AG04450 (cell line): Measurements from ENCODE around the gene SYT6. TPM values are rescaled to one million over a fixed set of nuclear protein-coding genes. Genes with fewer than 3 reads are reported as not detected.

Source experiments
- CTCF ChIA-PET: fragments of 300-600, 350-600 bp; formaldehyde crosslinking; extraction: SDS; loops from one replicate; lab custom pipeline; 2022; ENCODE audit warnings: antibody characterized with exemption, inconsistent platforms; lab: Charles Lee
- POLR2A ChIA-PET: fragments of 350-600 bp; formaldehyde crosslinking; extraction: SDS; loops from one replicate; lab custom pipeline; 2021; ENCODE audit warnings: antibody characterized with exemption, inconsistent platforms; lab: Yijun Ruan, JAX
- DNase-seq: peaks from one replicate; pipeline ENCODE4 v3.0.0-alpha.2; 2011; ENCODE audit warnings: low read depth, low spot score
- H3K27ac ChIP-seq: one replicate; pipeline ENCODE4 v1.5.1; 2012; ENCODE audit warnings: low read depth, low read length, control low read depth
- H3K27me3 ChIP-seq: one replicate; pipeline ENCODE4 v1.6.0; 2012; ENCODE audit warnings: low read length; ENCODE audit not compliant: control insufficient read depth, insufficient read depth
- H3K4me3 ChIP-seq: 2 replicates; pipeline ENCODE4 v1.5.1; 2011; ENCODE audit warnings: mild to moderate bottlenecking, low read depth, low read length, control low read depth
- H3K9me3 ChIP-seq: 2 replicates; pipeline ENCODE4 v1.5.1; 2012; ENCODE audit warnings: low read length; ENCODE audit not compliant: control insufficient read depth, insufficient read depth
- polyA plus RNA-seq: library from polyadenylated mRNA; depleted of rRNA; stranded (reverse); fragments of >200 nt; gene quantifications from 2 replicates; pipeline ENCODE4 v1.2.3, GENCODE V29; 2011
- TF ChIP-seq, protein P1 (sequence below): IDR thresholded peaks from 2 replicates; pipeline ENCODE4 v1.5.1; 2011; ENCODE audit warnings: low read depth, low read length, control low read depth, inconsistent platforms

The SYT6 gene
- polyA plus RNA-seq, 1 experiment: not detected

DNA sequence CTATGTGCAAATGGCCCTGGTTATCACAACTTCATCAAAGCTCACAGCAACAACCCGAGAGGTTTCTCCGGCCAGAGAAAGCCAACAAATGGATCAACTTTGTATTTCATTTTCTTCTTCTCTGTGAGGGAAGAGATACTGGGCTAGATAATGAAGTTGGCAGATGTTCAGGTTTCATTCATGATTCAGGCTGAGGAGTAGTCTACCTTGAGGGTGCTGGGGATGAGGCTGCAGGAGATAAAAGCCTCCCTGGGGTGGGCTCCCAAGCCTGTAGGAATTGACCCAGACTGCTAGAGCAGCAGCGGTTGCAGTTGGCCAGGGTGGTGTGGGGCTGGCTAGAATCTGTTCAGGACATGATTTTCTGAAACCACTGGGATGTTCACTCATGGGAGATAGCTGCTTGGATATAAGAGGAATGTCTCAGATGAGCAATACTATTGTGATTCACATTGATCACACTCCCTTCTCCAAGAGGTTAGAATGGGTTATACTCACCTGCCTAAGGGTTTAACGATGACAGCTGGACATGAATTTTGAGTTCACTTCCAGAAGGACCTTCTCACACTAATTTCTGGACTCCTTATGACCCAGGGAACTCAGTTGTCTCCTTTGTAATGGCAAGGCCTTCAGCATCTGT, 64.0 kb downstream of the SYT6 start:
- Histone ChIP-seq H3K9me3 (no peaks in the 10 kb centered on the region), H3K27me3 (peaks cover 15% of the 10 kb centered on the region), H3K4me3 (no peak overlapping the region), H3K27ac (no peak overlapping the region)
- no peak for DNase-seq
- CTCF ChIA-PET: interaction anchor here (1.0 kb wide), 1 partner anchor 257 kb away, joined by 3 read pairs; no protein-coding TSS in a partner anchor
- POLR2A ChIA-PET: no interaction called here
- TF ChIP-seq, protein P1, sequence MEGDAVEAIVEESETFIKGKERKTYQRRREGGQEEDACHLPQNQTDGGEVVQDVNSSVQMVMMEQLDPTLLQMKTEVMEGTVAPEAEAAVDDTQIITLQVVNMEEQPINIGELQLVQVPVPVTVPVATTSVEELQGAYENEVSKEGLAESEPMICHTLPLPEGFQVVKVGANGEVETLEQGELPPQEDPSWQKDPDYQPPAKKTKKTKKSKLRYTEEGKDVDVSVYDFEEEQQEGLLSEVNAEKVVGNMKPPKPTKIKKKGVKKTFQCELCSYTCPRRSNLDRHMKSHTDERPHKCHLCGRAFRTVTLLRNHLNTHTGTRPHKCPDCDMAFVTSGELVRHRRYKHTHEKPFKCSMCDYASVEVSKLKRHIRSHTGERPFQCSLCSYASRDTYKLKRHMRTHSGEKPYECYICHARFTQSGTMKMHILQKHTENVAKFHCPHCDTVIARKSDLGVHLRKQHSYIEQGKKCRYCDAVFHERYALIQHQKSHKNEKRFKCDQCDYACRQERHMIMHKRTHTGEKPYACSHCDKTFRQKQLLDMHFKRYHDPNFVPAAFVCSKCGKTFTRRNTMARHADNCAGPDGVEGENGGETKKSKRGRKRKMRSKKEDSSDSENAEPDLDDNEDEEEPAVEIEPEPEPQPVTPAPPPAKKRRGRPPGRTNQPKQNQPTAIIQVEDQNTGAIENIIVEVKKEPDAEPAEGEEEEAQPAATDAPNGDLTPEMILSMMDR: no peak

DNA sequence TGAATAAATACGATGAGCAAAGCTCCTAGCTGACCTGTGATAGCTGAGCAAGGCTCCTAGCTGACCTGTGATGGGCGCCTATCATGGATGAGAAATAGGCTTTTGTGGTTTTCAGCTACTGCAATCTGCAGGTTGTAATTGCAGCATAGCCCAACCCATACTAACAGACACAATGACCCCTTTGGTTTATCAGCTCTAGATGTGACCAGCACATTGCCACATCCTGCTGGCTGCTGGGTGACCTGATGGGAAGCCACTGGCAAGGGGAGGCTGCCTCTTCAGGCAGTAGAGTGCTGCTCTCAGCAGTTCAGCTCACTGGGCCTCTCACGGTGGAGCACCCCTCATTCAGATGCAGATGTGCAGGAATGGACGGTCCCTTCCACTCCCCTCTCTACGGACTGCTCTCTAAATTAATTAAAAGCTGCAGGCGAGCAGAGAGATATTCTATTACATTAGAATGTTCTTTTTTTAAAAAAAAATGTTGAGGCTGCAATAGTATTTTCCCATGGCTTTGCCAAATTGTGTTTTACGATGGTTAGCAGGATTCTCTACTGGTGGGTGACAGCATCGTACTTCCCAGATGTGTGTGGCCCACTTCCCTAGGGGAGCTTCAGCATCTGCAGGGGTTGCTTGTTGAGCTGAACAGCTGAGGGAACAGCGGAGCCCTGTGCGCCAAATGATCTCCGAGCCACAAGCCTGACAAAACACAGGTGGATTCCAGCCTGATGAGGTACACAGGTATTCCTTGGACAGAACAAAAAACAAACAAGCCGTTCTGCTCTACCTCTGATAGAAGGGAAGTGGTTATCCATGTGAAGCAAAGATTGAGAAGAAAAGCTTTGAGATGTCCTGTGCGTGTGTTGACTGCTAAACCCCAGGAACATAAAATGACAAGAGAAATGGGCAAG, 65.0 kb downstream of the SYT6 start:
- Histone ChIP-seq H3K4me3 (no peak overlapping the region), H3K27ac (no peak overlapping the region), H3K9me3 (no peaks in the 10 kb centered on the region), H3K27me3 (peaks cover 19% of the 10 kb centered on the region)
- TF ChIP-seq, protein P1: no peak
- CTCF ChIA-PET: interaction anchor here (1.0 kb wide), 1 partner anchor 258 kb away, joined by 3 read pairs; no protein-coding TSS in a partner anchor
- POLR2A ChIA-PET: no interaction called here
- no peak for DNase-seq

DNA sequence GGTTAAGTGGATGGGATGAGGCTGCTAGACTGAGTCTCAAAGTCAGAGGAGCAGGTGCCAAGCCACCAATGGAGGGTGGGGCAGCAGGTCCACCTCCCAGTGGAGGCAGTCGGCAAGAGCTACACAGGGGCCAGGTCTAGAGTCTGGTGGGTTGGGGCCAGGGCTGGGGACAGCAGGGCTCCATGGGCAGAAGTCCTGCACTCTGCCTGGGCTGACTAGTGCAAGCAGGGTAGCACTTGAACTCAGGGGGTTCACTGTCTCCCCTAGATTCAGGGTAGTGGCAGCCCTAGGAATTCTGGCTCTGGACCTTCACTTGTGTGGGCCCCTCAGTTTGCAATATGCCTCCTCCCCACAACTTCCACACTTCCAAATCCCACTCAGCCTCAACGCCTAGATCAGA, 66.2 kb downstream of the SYT6 start:
- no peak for DNase-seq
- Histone ChIP-seq H3K27ac (no peak overlapping the region), H3K27me3 (peaks cover 23% of the 10 kb centered on the region), H3K9me3 (no peaks in the 10 kb centered on the region), H3K4me3 (no peak overlapping the region)
- CTCF ChIA-PET: no interaction called here
- TF ChIP-seq, protein P1: no peak
- POLR2A ChIA-PET: no interaction called here

DNA sequence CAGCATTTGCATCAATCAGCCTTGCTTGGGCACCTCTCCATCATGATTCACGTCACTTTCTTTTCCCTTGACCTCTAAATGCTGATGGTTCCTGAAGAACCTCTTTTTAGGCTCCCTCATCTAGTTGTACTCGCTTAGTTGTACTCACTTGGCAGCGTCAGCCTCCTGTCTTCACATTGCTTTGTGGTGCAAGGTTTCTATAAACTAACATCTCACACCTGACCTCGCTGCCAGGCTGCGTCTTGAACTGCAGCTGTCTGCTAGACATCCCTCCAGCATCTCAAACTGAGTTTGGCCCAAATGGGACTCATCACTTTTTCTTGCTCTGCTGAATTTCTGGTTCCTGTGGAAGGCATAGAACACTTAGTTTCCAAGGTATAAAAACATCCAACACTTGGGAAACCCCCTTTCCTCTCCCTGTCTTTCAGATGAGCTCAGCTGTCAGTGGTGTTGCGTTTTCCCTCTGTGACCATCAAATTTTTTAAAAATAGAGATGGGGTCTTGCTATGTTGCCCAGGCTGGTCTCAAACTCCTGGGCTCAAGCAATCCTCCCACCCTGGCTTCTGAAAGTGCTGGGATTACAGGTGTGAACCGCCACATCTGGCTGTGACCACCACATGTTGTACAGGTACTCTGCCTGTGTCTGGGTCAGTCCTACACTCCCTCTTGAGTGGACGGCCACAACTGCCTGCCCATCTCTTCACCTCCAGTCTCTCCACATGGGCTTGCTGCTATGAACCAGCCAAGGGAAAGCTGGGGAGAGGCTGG, 66.9 kb downstream of the SYT6 start:
- TF ChIP-seq, protein P1: no peak
- H3K27ac ChIP-seq: no peak overlapping the region
- ChIA-PET CTCF (no interaction called here), POLR2A (no interaction called here)
- peaks cover 25% of the 10 kb centered on the region for H3K27me3 ChIP-seq
- H3K4me3 ChIP-seq: no peak overlapping the region
- no peaks in the 10 kb centered on the region for H3K9me3 ChIP-seq
- no peak for DNase-seq
